Stimulated activated CD4-positive, alpha-beta T cell treated with anti-CD3 and anti-CD28 coated beads, Interleukin-2, amount 100 ng/mL, for 48 hours (primary cell): Measurements from ENCODE around the gene CNP.
"Not testable (repeated sequence)": the region's sequence is repeated elsewhere in the genome, so short reads cannot be mapped to it uniquely, and the experiment has no call there.

Source experiments
- DNase-seq, 2 donors: peaks; one replicate each; pipeline ENCODE4 v3.0.0-alpha.2; 2020

The CNP gene

GRCh38 chr17:41966463-41967140 is at the start of gene CNP:
Gene CNP (plus strand): TSS chr17:41966795. CDS start chr17:41966885, 90 bp downstream.
- peak; percentile 87 to 90 for DNase-seq

GRCh38 chr17:41917192-41917591 is 49.4 kb upstream of the CNP start:
- no peak for DNase-seq

- DNase-seq = peak; percentile 22 to 37
Measured at GRCh38 chr17:41917679-41918313, 48.8 kb upstream of the CNP start.

- peak; percentile 94 to 96 for DNase-seq
Measured at GRCh38 chr17:41918314-41919164, 48.1 kb upstream of the CNP start, which contains the start of gene ACLY. Gene ACLY (minus strand): TSS chr17:41918951. CDS start chr17:41913873, 5,078 bp downstream.

- DNase-seq = no peak
Measured at GRCh38 chr17:41919165-41919817, 47.3 kb upstream of the CNP start.

- DNase-seq = no peak
Measured at GRCh38 chr17:41919840-41920579, 46.6 kb upstream of the CNP start.

GRCh38 chr17:41920580-41920955 is 46.0 kb upstream of the CNP start:
- DNase-seq = no peak

- DNase-seq = no peak
Measured at GRCh38 chr17:41925991-41926590, 40.5 kb upstream of the CNP start.

GRCh38 chr17:41928693-41929251 is 37.8 kb upstream of the CNP start:
- DNase-seq = no peak

GRCh38 chr17:41930009-41930832 is 36.4 kb upstream of the CNP start, which contains the start of gene ODAD4:
Gene ODAD4 (plus strand): TSS chr17:41930617. CDS start chr17:41930724, 107 bp downstream.
- DNase-seq = peak; percentile 92

GRCh38 chr17:41930833-41931156 is 35.8 kb upstream of the CNP start:
- not testable (repeated sequence) for DNase-seq

- DNase-seq = not testable (repeated sequence)
Measured at GRCh38 chr17:41931715-41932114, 34.9 kb upstream of the CNP start.

- DNase-seq = no peak
Measured at GRCh38 chr17:41932816-41933389, 33.7 kb upstream of the CNP start.

GRCh38 chr17:41935641-41936040 is 31.0 kb upstream of the CNP start:
- no peak for DNase-seq

- DNase-seq = no peak
Measured at GRCh38 chr17:41937970-41938954, 28.3 kb upstream of the CNP start.

- DNase-seq = no peak
Measured at GRCh38 chr17:41939044-41939692, 27.4 kb upstream of the CNP start.

- no peak for DNase-seq
Measured at GRCh38 chr17:41939693-41940090, 26.9 kb upstream of the CNP start.

GRCh38 chr17:41941168-41941567 is 25.4 kb upstream of the CNP start:
- DNase-seq = no peak
